HG03064 (cell line): Measurements from ENCODE around the gene FAM32A.

ENCODE experiments used
- ATAC-seq: cut with Tn5 transposase; IDR thresholded peaks from one replicate; pipeline ENCODE4 v1.9.1; 2021; ENCODE audit warnings: low read depth; ENCODE audit not compliant: unreplicated experiment

The FAM32A gene

DNA sequence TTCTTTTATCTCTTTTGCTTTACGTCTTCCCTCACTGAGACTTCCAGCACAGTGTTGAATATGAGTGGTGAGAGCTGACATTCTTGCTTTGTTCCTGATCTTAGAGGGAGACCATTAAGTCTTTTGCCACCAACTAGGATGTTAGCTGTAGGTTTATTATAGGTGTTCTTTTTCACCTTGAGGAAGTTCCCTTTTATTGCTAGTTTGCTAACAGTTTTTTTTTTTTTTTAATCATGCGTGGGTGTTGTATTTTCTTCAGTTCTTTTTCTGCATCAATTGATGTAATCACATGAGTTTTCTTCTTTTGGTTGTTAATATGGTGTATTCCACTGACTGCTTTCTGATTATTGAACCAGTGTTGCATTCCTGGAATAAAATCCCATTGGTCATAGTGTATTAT lies 33.6 kb downstream of the FAM32A start:
- ATAC-seq = no peak

- ATAC-seq = no peak
Observed at GRCh38 chr19:16222806-16223205, 37.6 kb downstream of the FAM32A start.

- ATAC-seq = no peak
Observed at GRCh38 chr19:16223746-16224145, 38.5 kb downstream of the FAM32A start.

DNA sequence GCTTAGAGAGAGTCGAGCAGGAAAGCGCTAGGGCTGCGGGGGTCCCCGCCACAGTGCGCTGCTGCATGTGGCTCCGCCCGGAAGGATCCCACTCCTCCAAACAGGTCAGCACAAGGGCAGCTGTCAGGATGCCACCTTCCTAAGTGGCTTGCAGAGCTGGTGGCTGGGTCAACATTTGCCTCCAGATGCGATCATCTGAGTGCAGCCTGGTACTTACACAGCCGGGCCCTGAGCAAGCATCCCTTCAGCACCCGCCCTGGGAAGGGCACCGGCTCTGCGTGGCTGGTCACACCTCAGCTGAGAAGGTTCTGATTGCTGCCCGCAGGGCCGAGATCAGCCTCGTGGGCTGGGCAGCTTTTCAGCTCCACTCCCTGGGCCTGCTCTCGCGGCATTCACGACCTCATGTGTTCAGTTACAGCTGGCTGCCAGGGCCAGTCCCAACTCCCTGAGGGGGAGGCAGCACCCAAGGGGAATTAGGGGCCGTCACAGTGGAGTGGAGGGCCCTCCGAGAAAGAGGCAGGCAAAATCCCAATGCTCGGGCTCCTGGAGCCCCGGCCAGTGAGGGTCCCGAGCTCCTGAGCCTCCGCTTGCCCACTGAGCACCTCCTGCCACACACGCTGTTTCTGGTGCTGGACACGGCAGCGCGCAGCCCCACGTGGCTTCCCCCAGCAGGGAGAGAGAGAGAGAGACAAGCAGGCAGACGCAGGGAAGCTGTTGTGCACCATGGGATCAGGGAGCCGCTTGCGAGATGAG lies 39.3 kb downstream of the FAM32A start:
- no peak for ATAC-seq

DNA sequence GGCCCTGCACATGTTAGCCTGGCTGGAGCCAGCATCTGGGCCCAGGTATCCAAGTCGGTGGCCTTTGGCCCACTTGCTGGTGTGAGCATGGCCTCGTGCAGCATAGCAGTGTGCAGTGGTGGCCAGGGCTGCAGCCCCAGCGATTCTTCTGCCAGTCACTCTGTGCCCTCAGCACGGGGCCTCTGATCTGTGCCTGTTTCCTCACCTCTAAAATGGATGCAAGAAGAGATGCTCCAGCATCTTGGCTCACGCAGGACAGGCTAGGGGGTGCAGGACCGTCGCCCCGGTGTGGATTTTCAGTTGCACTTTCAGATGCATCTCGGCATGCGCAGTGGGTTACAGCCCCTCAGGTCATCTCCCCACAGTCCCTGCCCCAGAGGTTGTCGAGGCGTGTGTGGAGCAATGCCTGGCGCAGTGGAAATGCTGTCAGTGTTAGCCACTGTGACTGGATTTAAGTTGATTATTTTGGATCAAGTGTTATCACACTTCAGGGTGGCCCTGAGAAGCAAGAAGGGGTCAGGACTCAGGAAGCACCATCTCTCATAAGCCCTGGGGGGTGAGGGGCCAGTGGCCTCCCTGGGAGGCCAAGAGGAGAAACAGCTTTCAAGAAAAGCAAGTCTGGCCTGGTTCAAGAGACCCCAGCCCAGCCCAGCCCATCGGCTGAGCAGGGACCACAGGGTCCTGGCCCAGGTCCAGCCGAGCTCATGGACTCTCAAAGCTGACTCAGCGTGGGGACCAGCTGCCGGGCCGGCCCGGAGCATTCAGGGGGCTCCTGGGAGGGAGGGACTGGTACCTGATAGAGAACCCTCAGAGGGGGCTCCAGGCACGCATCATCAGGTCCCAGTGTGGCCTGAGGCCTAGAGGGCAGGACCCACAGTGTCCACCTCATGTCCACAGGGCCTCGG lies 40.3 kb downstream of the FAM32A start:
- ATAC-seq = no peak

- ATAC-seq = no peak
Observed at GRCh38 chr19:16226184-16226591, 41.0 kb downstream of the FAM32A start.

DNA sequence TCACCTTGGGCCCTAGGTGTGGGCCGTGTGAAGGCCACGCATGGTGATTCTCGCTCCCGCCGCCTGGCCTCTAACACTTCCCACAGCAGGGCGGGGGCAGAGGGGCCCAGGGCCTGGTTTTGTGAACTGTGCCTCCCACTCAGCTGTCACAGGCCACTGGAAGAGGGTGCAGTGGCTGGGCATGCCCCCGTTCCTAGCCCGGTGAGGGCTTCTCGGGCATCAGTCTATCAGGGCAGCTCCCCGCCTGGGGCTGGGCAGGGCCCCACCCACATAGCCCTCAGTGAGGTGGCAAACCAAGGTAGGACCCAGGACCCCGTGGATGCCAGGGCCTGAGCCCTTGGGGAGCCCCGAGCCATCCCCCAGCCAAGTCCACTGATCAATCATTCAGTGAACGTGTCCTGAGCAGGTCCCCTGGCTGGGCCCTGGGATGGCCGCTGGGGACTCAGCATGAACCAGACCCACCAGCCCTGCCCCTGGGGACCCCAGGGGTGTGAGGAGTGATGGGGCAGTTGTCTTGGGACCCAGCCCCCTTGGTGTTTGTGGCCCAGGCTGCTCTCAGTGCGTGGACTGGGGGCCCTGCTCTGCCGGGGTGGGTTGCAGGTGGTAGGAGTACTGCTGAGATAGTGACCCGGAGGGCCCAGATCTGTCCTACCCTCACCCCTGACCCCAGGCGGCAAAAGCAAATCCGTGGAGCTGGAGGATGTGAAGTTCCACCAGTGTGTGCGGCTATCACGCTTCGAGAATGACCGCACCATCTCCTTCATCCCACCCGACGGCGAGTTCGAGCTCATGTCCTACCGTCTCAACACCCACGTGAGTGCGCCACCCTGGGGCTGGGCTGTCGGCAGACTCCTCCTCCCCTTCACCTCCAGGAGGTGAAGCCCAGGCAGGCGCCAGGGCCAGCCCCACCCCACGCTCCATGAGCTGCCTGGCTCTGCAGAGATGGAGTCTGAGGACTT lies 41.9 kb downstream of the FAM32A start:
- no peak for ATAC-seq

DNA sequence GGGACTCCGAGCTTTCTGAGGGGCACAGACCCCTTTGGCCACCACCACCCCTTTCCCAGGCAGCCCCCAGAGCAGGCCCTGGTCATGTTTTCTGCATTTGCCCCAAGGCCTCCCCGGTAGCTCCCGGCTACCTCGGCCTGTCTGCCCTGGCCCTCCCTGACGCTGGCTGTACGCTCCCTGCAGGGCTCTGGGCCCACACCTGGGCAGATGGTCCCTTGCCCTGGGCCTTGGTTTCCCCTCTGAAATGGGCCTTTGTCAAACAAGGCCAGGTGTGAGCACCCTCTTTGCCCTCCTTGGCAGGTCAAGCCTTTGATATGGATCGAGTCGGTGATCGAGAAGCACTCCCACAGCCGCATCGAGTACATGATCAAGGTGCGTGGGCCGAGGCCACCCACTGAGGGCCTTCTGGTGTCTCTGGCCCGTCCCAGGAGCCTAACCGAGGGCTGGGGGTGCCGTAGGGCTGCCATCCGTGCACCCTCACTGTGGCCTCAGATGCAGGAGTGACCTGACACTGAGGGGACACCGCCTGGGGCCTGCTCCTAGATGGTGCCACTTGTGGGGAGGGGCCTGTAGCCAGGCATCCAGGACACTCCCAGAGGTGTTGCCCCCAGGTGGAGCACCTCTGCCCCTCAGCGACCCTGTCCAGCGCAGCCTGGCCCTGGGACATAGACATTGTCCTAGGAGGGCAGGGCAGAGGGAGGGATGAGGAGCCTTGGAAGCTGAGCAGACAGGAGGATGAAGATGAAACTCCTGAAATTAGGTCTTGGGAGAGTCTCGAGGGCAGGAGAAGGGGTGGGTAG lies 42.8 kb downstream of the FAM32A start:
- no peak for ATAC-seq

DNA sequence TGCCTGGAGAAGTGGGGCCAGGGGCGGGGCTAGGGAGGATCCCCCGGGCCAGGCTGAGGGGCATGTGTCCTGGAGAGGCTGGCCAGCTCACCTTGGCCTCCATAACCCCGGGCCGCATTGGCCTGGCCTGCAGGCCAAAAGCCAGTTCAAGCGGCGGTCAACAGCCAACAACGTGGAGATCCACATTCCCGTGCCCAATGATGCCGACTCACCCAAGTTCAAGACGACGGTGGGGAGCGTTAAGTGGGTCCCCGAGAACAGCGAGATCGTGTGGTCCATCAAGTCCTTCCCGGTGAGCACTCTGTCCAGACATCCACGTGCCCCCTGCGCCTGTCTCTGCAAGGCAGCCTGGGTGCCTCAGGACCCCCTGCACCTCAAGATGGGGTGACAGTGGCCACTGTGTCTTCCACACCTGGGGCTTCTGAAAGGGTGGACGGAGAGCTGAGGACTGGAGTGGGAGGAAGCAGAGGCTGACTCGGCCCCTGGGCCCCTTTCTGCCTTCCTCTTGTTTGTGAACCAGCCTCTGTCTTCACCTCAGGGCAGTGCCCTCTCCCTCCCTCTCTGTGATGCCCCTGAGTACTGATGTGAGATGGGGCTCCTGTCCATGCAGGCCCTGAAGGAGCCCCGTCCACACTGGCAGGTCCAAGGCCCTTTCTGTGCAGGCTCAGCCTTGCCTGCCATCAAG lies 43.6 kb downstream of the FAM32A start:
- no peak for ATAC-seq

DNA sequence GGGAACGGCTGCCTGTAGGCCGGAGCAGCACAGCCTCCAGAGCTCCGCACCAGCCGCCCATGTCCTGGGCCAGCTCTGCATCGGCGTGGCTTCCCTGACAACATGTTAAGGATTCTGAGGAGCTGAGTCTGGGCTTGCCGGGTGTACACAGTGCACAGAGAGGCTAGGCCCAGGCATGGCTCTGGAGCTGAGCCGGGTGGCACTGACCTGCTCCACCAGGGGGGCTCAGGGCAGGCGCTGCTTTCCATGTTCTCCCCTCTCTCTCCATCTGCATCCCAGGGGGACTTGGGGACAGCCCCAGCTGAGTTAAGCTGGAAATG lies 44.1 kb downstream of the FAM32A start:
- ATAC-seq = no peak

DNA sequence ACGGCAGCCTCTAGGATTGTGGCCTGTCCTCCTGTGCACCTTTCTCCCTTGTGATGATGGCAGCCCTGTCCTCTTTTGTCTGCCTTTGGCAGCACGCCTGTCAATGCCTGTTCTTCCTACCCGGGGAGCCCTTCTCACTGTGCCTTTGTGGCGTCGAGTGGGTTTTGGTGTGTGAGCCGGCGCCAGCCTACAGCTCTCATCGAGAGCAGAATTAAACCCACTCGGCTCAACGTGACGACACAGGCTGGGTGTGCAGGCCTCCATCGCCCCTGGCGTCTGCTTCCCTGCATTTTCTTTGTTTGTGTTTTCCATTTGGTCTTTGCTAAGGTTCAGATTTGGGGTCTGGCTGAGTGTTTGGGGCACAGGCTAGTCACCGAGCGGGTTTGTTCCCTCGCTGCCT lies 46.9 kb downstream of the FAM32A start:
- ATAC-seq = no peak

- no peak for ATAC-seq
Observed at GRCh38 chr19:16232568-16232967, 47.4 kb downstream of the FAM32A start.

GRCh38 chr19:16233081-16233776 lies 48.0 kb downstream of the FAM32A start:
- ATAC-seq = no peak

DNA sequence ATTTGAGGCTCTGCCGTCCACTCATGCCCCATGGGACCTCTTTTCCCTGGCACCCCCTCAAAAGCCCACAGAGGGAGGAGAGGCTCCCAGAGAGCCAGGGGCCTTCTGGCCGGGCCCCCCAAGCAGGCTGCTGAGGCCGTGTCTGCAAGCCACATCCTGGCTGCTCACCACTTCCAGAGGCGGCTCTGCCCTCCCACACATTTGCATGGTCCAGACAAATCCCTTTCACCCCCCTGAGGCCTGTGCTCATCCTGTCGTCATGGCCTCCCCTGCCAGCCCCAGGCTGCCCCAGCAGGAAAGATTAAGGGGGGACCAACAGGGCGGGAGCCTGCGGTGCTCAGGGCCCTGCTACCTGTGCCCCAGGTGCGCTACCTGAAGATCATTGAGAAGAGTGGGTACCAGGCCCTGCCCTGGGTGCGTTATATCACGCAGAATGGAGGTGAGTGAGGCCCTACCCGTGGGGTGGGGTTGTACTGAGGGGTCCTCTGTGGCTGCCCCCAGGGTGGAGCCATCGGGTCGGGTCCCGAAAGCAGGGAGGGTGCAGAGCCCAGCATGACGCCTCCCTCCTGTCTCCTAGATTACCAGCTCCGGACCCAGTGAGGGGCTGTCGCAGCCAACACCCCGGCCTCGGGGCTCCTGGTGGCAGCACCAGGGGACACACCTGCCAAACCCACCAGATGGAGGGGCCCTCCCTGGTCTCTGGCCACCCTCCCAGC lies 48.8 kb downstream of the FAM32A start:
- no peak for ATAC-seq

DNA sequence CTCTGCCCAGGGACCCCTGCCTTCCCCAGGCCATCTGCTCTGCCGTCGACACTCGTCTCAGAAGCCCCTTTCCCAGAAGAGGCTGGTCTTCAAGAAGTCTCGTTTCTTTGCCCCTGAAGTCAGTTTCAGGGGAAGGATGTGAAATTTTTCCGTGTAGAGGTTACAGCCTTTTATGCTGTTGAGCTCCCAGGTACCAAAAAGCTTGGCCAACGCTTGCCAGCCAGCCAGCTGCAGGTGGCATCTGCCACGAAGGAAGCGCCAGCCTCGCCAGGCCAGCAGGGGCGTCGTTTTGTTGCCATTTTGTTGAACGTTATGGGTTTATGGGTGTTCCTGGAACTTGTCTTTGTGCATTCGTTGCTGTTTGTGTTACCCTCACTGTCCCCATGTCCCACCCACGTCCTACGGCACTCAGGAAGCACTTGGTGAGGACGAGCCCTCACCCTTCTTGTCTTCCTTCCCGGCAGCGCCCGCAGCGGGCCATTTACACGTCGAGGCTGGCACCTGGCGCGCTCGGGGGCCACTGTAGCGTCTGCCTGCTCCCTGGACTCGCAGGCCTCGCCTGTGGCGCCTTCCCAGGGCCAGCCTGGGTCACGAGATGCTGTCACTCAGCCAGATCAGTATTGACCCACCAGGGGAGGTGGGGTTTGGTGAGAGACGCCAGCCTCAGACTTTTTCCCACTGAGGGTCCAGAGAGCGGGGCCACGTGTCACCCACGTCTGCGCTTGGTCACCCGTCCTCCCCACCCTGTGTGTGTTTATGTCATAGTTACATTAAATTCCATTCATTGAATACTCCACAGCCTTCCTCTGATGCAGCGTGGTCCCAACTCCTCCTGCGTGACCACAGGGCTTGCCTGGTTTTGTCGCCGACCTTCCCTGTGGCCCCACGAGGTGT lies 49.6 kb downstream of the FAM32A start:
- ATAC-seq = no peak

- ATAC-seq = no peak
Observed at GRCh38 chr19:16235811-16236652, 50.8 kb downstream of the FAM32A start.
